Measurements from ENCODE around the gene USP47. TPM values are rescaled to one million over a fixed set of nuclear protein-coding genes. Genes with fewer than 3 reads are reported as not detected.
A peak's percentile ranks its signal among the peaks of the same experiment; 100 is the strongest.

USP47 gene
- total RNA-seq (2016; rRNA removed; fragmentation: Illumina TruSeq; extraction: Trizol) (52.7 and 64.6 TPM in 2 replicates), polyA plus RNA-seq (2011; rRNA removed) (10.6 and 12.2 TPM in 2 replicates), polyA minus RNA-seq (2011; rRNA and poly(A)+ RNA removed; ENCODE audit: low replicate concordance) (23.4 and 26.6 TPM in 2 replicates), Bru-seq, nascent RNA (percentile 91 among the genes with signal in this experiment), BruChase-seq, experiment 1, labeled RNA remaining after a 6-hour chase (percentile 87 among the genes with signal in this experiment), BruChase-seq, experiment 2, labeled RNA remaining after a 2-hour chase (percentile 89 among the genes with signal in this experiment)
- total RNA-seq (2016; cell fraction: cytosol; rRNA removed; fragmentation: Illumina TruSeq; extraction: Trizol; ENCODE audit: low read depth), result 3.7 and 4.9 TPM in 2 replicates
- 49.1 and 64.0 TPM in 2 replicates for total RNA-seq (2016; cell fraction: insoluble cytoplasmic fraction; rRNA removed; fragmentation: Illumina TruSeq; extraction: Trizol)
- total RNA-seq (2016; cell fraction: membrane; rRNA removed; fragmentation: Illumina TruSeq; extraction: Trizol), result 8.6 and 8.7 TPM in 2 replicates
- 72.1 and 75.8 TPM in 2 replicates for total RNA-seq (2016; cell fraction: nucleus; rRNA removed; fragmentation: Illumina TruSeq; extraction: Trizol)
- 5.1 and 8.8 TPM in 2 replicates for polyA plus RNA-seq (2011; cell fraction: cytosol; rRNA removed)
- 12.3 and 15.3 TPM in 2 replicates for polyA plus RNA-seq (2011; cell fraction: nucleus; rRNA removed)
- 22.9 and 24.4 TPM in 2 replicates for polyA plus RNA-seq (2012)
- polyA plus RNA-seq (2016; cell fraction: cytosol; fragmentation: Illumina TruSeq; extraction: Trizol; ENCODE audit: low read depth), result 0.53 and 0.69 TPM in 2 replicates
- polyA plus RNA-seq (2016; cell fraction: insoluble cytoplasmic fraction; fragmentation: Illumina TruSeq; extraction: Trizol; ENCODE audit: low read depth), result 30.8 and 33.7 TPM in 2 replicates
- 1.9 and 2.6 TPM in 2 replicates for polyA plus RNA-seq (2016; cell fraction: membrane; fragmentation: Illumina TruSeq; extraction: Trizol; ENCODE audit: low read depth)
- 44.4 and 45.2 TPM in 2 replicates for polyA plus RNA-seq (2016; cell fraction: nucleus; fragmentation: Illumina TruSeq; extraction: Trizol; ENCODE audit: insufficient read depth, low read depth)
- 12.4 and 17.0 TPM in 2 replicates for polyA minus RNA-seq (2011; cell fraction: cytosol; rRNA and poly(A)+ RNA removed)
- 100 and 119 TPM in 2 replicates for polyA minus RNA-seq (2011; cell fraction: nucleus; rRNA and poly(A)+ RNA removed)
- long read RNA-seq, experiment 1, full-length matches to known transcripts, result 1 of 14 reads
- long read RNA-seq, experiment 1, partial matches to known transcripts, result 12 of 14 reads
- long read RNA-seq, experiment 1, other reads (novel, unspliced or antisense), result 1 of 14 reads
- long read RNA-seq, experiment 2, full-length matches to known transcripts, result 12 of 41 reads
- long read RNA-seq, experiment 2, partial matches to known transcripts, result 20 of 41 reads
- long read RNA-seq, experiment 2, other reads (novel, unspliced or antisense), result 9 of 41 reads

GRCh38 chr11:11841723-11842420 is at the start of gene USP47:
Gene USP47, plus strand, starts transcription at chr11:11841972. Its CDS starts 214 bp downstream, at chr11:11842186.
- peaks cover 48% of the 10 kb centered on the region for H3K79me2 ChIP-seq (ENCODE audit: insufficient read depth, low read length)
- BruUV-seq (replicated peaks), result no TSS peak
- peaks cover 32% of the 10 kb centered on the region for H4K20me1 ChIP-seq (ENCODE audit: insufficient read depth, low read length)
- H3K36me3 ChIP-seq (replicated peaks in 1 of 2; ENCODE audit: control insufficient read depth in 1 of 2, insufficient read depth in 2 of 2, low read length in 2 of 2), result no peaks in the 10 kb centered on the region
- H3K4me1 ChIP-seq (ENCODE audit: insufficient read depth, low read length), result peaks cover 33% of the 10 kb centered on the region
- CTCF ChIA-PET (ENCODE audit: low intra/inter-chr PET ratio, low total read pairs), result interaction anchor here (1.0 kb wide), 1 partner anchor 43 kb away, joined by 3 read pairs; no protein-coding TSS in a partner anchor
- intact Hi-C loops (cut with micrococcal nuclease; ENCODE audit: unreplicated experiment), result no loop called here
- ATAC-seq (peak; percentile 89), DNase-seq (ENCODE audit: low spot score) (peak; percentile 74), FAIRE-seq (no peak)
- in situ Hi-C loops (cut with HindIII; ENCODE audit: extremely low pct_ligation_motif_present, low pct_unique_long_range_greater_than_20kb), result no loop called here
- peak within 1 kb of the TSS; percentile 98 for H3K27ac ChIP-seq (ENCODE audit: extremely low read length, insufficient read depth, low read length)
- peak within 1 kb of the TSS; percentile 74 to 98 (median 86) for H3K4me3 ChIP-seq (replicated peaks in 1 of 3; ENCODE audit: insufficient read depth in 1 of 3, low read depth in 2 of 3, low read length in 3 of 3)
- no peaks in the 10 kb centered on the region for H3K9me3 ChIP-seq (ENCODE audit: low read length)
- POLR2A ChIA-PET, result interaction anchor here (0.6 to 2.7 kb wide), 10 partner anchors 8 to 1033 kb away, joined by 3 to 18 read pairs (median 3); partner anchors contain the start of gene EIF4G2
- H3K4me2 ChIP-seq (ENCODE audit: low read depth, low read length), result peak within 1 kb of the TSS; percentile 81
- WGBS (ENCODE audit: low lambda C conversion rate), result under 1% methylated on average over 23 of the region's 70 CpGs
- peak within 1 kb of the TSS; percentile 96 for H3K9ac ChIP-seq (ENCODE audit: insufficient read depth, low read depth, low read length)
- H2AFZ ChIP-seq (ENCODE audit: low read length), result peak within 1 kb of the TSS; percentile 98
- no peaks in the 10 kb centered on the region for H3K27me3 ChIP-seq (ENCODE audit: control insufficient read depth in 1 of 2, insufficient read depth in 2 of 2, low read length in 2 of 2)
- no peak for TF ChIP-seq ZNF10 (CRISPR knock-in tag; IDR thresholded peaks at IDR 0.05; ENCODE audit: borderline replicate concordance, low read depth)
- peak; percentile 40; the same call in 1 of the 2 replicates for TF ChIP-seq ZNF232 (CRISPR knock-in tag; IDR thresholded peaks at IDR 0.05; ENCODE audit: borderline replicate concordance)
- no peak; the same call in 1 of the 2 replicates for TF ChIP-seq ZNF431 (CRISPR knock-in tag; IDR thresholded peaks at IDR 0.05; ENCODE audit: borderline replicate concordance, low read depth)
- peak; percentile 59; the same call in 1 of the 2 replicates for TF ChIP-seq RXRA (CRISPR knock-in tag; IDR thresholded peaks at IDR 0.05)
- TF ChIP-seq TRAFD1 (CRISPR knock-in tag; IDR thresholded peaks at IDR 0.05; ENCODE audit: borderline replicate concordance), result no peak; the same call in 1 of the 2 replicates
- no peak for TF ChIP-seq MTA1 (CRISPR knock-in tag; IDR thresholded peaks at IDR 0.05; ENCODE audit: borderline replicate concordance)
- TF ChIP-seq CHD2 (IDR thresholded peaks at IDR 0.05; ENCODE audit: low read depth, low read length), result peak; percentile 96
- no peak for TF ChIP-seq CENPBD1 (CRISPR knock-in tag; IDR thresholded peaks at IDR 0.05; ENCODE audit: borderline replicate concordance, low read depth)
- TF ChIP-seq ZNF782 (CRISPR knock-in tag; IDR thresholded peaks at IDR 0.05; ENCODE audit: borderline replicate concordance), result peak; percentile 69; the same call in 1 of the 2 replicates
- no peak for TF ChIP-seq GPBP1L1 (CRISPR knock-in tag; IDR thresholded peaks at IDR 0.05)
- 0 out of 2 replicates have a peak, but pooled peaks have one; percentile 67 for TF ChIP-seq ATF5 (CRISPR knock-in tag; IDR thresholded peaks at IDR 0.05; ENCODE audit: low read depth)
- TF ChIP-seq ZNF549 (CRISPR knock-in tag; IDR thresholded peaks at IDR 0.05), result no peak
- TF ChIP-seq ZNF746 (CRISPR knock-in tag; IDR thresholded peaks at IDR 0.05), result no peak
